ENCODE measurements around the gene ITGA5.

The ITGA5 gene

GRCh38 chr12:54419088-54419887 is at the start of gene ITGA5:
TSS of gene ITGA5 (minus strand) at chr12:54419266. CDS start at chr12:54419198, 68 bp downstream.
- DNase-seq (ENCODE audit: low read depth), result no peak

DNA sequence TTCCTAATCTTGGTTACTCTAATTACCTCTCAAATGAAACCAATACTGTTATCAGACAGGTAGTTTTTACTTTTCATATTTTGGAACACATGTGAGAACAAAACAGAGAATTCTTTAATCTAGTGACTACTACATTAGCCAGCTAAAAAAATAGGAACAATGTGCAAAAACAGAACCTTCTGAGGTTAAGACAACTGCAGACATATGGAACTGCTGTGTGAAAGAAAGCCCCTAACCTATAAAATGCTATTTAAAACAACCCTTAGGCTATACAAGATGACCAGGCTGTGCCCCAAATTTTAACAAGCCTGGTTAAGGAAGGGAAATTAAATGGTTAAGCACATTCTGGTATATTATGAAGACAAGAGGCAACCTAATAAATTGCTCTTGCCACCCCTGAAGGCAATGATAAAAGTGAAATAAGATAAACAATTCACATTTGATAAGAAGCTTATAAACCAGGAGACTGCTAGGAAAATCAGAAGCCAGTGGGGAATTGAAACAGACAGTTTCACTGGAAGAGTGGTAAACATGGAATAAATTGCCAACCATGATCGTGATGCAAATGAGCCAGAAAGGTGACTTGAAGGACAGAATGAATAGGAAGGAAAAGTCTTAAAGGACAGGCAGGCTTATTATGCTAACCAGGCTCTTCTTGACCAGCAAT is 46.9 kb upstream of the ITGA5 start:
- no peak for DNase-seq (ENCODE audit: low read depth)

- no peak for DNase-seq (ENCODE audit: low read depth)
Measured at GRCh38 chr12:54463484-54463883, 44.4 kb upstream of the ITGA5 start.

DNA sequence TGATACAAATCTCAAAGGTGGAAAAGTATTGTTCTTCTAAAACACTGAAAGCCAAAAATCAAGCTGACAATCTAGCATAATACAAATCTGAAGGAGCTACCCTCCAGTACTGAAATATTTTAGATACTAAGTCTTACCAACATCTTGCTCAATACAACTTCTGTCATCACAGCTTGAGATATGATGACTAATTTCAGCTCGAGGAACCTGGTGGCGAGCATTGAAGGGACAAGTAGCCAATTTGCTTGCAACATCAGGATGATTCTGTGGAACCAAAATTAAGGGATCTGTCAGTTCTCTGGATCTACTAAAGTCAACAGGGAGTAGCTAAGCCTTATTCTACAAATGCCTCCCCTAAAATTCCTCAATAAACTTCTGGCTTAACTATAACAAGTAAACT is 44.0 kb upstream of the ITGA5 start:
- DNase-seq (ENCODE audit: low read depth), result no peak

DNA sequence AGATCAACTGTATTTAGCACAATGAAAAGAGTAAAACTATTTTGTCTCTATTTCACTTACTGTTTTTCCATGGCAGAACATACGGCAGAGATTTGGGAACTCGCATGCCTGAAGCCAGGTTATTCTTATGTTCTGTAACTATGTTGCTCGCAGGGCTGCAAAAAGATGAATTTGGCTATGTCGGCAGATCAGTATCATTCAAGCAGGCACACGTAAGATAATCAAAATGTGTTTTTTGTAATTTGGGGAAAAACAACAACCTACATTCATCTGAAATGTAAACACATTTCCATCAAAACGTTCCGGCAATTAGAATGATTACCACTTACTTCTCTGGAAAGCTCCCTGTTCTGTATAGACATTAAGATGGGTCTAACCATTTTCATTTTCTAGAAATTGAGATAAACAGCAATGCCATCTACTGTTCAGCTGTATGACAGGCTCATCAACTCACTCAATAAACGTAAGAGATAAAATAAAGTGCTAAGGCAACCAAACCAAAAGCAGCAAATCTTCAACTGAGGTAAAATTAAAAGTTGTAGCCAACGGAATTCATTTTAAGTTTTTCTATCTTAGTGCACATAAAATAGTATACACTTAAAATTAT is 41.4 kb upstream of the ITGA5 start:
- DNase-seq (ENCODE audit: low read depth), result no peak

DNA sequence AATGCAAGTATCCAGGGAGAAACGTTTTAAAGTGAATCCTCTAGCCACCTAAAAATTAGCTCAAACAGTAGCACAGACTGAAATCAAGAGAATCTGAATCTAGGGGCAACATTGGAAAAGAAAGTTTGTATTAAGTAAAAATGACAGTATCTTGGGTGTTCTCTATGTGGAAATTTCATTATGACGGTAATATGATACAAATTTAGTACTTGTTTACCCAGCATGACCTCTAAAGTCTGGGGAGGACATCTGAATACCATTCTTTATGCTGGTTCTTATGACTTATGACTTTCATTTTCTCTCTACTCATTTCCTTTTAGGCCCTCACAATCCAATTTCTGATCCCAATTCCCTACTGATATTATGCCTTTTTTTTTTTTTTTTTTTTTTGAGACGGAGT is 40.3 kb upstream of the ITGA5 start:
- DNase-seq (ENCODE audit: low read depth), result no peak

DNA sequence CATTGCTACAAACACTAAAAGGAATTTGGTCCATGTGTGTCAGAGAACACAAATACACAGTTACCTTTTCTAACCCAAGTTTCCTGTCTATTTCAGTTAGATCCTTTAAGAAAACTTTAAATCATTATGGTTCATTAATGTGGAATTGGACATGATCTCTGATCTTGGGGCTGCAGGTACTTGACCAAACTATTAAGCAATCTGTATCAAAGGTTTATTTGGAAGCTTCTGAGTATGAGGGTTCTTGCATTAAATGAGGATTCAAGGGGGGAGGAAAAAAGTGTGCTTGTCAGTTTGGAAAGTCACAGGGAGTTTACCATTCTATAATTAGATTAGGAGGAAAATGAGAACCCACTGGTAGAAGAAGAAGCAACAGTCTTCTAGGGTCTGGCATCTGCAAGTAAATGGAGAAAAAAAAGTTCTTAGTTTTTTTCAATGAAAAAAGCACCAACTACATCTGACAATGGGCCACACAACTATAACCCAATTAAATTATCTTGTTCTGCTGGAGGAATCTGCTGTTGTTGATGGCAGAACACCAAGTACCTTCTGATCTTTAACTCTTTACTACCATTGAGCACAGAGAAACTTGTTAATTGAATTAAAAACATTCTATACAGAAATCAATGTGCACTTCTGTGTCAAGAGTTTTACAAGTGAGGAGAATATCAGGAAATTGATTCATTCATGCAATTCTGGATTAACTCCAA is 36.8 kb upstream of the ITGA5 start:
- no peak for DNase-seq (ENCODE audit: low read depth)

DNA sequence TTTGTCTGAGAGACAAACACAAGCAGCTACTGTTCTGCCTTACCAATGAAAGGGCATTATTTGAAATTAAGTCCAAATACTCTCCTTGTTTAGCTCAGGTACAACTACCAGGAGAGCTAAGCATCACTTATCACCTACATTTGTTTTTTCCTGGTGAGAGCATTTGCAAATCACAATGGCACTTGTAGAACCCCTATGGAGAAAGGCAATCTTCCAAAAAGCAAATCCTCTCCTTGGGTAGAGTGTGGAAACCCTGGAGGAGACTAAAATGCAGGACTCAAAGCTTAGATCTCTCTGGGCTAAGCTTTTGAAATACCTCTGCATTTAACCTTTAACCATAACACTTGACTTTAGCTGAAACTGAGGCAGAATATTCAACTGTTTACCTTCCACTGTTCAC is 33.6 kb upstream of the ITGA5 start:
- DNase-seq (ENCODE audit: low read depth), result no peak

- no peak for DNase-seq (ENCODE audit: low read depth)
Measured at GRCh38 chr12:54448344-54448743, 29.3 kb upstream of the ITGA5 start.

DNA sequence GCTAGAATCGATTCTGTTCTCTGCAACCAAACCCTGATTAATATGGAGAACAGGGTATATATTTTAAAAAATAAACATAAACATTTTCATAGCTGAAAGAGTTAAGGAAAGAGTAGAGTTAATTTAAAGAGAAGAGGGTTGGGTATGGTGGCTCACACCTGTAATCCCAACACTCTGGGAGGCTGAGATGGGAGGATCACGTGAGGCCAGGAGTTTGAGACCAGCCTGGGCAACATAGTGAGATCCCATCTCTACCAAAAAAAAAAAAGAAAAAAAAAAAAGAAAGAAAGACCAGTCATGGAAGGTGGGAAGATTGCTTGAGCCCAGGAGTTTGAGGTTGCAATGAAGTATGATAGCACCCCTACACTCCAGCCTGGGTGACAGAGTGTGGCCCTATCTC is 28.9 kb upstream of the ITGA5 start:
- DNase-seq (ENCODE audit: low read depth), result no peak

DNA sequence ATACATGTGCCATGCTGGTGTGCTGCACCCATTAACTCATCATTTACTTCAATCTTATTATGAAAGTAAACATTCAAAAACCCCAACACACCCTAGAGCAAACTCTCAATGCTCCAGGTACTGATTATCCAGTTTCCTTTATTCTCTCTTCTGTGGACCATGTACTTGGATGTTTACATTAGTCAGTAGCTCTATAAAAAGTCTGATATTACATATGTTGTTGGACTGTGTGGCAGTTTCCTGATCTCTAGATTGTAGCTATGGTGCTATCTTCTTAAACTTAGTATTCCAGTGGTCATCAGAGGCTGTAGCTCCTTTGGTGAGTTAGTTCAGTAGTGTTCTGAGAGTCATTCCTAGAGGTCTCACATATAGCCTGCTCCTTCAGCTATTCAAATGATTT is 25.1 kb upstream of the ITGA5 start:
- no peak for DNase-seq (ENCODE audit: low read depth)

- no peak for DNase-seq (ENCODE audit: low read depth)
Measured at GRCh38 chr12:54443446-54443845, 24.4 kb upstream of the ITGA5 start.

- no peak for DNase-seq (ENCODE audit: low read depth)
Measured at GRCh38 chr12:54442961-54443360, 23.9 kb upstream of the ITGA5 start.

DNA sequence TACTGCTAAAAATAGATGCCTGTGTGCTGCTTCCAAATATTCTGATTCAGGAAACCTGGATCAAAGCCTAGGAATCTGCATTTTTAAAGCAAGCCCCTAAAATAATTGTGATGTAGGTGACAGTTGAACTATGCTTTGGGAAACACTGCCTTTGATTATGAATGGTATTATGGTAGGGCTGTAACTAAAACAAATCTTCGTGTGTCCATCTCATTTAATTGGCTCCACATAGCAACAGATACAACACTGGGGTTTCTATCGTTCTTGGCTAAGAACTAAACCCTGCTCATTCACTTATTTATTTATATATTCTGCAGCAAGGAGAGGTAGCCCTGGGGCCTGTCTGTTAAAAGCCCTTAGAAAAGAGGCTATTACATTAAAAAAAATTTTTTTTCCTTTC is 23.0 kb upstream of the ITGA5 start:
- no peak for DNase-seq (ENCODE audit: low read depth)

DNA sequence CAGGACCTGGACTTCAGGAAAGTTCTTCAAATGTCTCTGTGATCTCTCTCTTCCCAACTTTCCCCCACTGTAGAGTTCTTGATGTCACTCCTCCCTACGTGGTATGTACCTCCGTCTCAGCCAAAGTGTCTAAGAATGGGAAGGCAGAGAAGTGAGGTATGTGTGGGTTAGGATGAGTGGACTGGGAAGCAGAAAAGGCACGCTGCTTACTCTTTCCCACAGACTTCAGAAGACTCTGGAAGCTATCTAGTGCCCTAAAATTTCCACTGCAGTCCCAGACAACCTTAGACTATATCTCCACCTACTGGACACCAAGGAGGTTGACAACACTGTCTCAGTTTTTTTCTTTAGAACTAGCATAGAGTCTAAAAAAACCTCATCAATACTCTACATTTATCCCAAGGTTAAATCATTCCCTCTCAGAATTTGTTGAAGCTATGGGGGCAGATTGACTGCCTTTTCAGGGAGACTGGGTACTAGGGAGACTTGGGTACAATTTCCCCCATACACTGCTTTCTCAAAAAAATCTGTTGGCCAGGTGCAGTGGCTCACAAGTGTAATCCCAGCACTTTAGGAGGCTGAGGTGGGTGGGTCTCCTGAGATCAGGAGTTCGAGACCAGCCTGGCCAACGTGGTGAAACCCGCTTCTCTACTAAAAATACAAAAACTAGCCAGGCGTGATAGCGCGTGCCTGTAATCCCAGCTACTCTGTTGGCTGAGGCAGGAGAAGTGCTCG is 20.6 kb upstream of the ITGA5 start:
- no peak for DNase-seq (ENCODE audit: low read depth)

GRCh38 chr12:54439096-54439495 is 20.0 kb upstream of the ITGA5 start:
- no peak for DNase-seq (ENCODE audit: low read depth)

GRCh38 chr12:54438517-54438916 is 19.5 kb upstream of the ITGA5 start:
- no peak for DNase-seq (ENCODE audit: low read depth)

DNA sequence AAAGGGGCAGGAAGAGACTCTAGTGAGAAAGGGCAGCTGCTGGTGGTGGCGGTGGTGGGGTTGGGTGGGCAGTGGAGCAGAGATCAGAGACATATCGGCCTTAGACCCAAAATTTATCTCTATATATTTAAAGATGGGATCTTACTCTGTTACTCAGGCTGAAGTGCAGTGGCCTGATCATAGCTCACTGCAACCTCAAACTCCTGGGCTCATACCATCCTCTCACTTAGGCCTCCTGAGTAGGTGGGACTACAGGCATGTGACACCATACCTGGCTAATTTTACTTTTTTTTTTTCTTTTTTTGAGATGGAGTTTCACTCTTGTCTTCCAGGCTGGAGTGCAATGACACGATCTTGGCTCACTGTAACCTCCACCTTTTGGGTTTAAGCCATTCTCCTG is 18.6 kb upstream of the ITGA5 start:
- no peak for DNase-seq (ENCODE audit: low read depth)

DNA sequence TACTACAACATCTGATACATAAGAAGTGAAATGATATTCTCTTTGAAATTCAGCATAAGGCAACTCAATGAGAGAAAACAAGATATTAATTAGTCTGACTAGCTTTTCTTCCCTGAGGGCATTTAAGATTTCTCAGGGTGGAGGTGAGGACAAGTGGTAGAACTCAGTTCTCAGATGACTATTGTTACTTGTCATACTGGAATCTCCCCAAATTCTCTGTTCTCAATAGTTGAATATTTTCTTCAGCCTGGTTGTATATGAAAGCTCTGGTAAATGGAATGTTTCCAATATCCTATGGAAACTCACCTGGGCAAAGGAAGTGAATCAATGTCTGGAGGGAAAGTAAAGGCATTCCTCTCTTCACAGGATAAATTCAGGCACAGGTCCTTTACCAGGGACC is 18.2 kb upstream of the ITGA5 start:
- DNase-seq (ENCODE audit: low read depth), result no peak

DNA sequence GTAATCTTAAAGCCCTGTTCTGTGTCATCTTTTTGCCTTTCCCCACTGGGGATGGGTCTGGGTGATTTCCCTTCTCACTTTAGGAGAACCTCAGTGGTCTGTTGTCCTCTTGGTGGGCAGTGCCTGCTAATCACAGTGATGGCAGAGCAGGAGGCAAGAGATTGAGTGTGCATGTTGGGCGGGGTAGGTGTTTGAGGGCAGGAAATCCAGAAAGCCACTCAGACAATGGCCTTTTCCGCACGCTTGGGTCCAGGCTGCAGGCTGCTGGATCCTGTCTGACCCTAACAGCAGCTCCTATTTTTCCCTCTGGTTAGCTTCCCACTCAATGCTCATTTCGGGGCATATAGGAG is 13.7 kb upstream of the ITGA5 start:
- DNase-seq (ENCODE audit: low read depth), result no peak

GRCh38 chr12:54431911-54432814 is 13.1 kb upstream of the ITGA5 start:
- no peak for DNase-seq (ENCODE audit: low read depth)

Measured in stimulated activated CD8-positive, alpha-beta memory T cell treated with anti-CD3 and anti-CD28 coated beads, Interleukin-12 subunit alpha, Interleukin-12 subunit beta, amount 100 ng/mL, for 4 hours (primary cell).